Activated CD4-positive, alpha-beta T cell treated with anti-CD3 and anti-CD28 coated beads, Interleukin-2, amount 50 U/mL, for 4 hours (primary cell): ENCODE measurements around the gene GSE1.

Experiments
- DNase-seq, 2 experiments: peaks; one replicate each; pipeline ENCODE4 v3.0.0-alpha.2; 2020

GSE1 gene

DNA sequence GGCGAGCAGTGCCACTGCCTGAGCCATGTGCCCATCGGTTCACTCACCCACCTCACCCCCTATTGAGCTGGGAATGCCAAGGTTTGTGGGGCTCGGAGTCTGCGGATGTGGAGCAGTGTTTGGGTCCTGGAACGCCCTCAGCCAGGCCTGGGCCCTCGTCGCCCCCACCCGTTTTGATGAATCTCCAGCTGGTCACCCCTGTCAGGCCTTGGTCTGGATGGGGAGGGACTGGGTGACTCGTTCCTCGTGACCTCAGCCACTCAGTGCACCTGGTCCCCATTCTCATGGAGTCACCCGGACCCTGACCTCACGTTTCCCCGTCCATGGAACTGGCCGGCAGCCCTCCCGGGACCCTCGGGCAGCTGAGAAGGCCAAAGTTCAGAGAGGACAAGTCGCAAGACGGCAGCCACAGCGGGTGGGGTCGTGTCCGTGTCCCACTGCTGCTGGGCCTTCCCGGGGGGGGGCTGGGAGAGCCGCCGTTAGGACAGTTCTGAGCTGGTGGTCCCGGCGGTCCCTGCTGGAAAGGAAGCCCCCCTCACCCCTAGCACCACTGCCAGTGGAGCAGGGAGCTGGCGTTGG lies 23.2 kb downstream of the GSE1 start:
- no peak for DNase-seq

DNA sequence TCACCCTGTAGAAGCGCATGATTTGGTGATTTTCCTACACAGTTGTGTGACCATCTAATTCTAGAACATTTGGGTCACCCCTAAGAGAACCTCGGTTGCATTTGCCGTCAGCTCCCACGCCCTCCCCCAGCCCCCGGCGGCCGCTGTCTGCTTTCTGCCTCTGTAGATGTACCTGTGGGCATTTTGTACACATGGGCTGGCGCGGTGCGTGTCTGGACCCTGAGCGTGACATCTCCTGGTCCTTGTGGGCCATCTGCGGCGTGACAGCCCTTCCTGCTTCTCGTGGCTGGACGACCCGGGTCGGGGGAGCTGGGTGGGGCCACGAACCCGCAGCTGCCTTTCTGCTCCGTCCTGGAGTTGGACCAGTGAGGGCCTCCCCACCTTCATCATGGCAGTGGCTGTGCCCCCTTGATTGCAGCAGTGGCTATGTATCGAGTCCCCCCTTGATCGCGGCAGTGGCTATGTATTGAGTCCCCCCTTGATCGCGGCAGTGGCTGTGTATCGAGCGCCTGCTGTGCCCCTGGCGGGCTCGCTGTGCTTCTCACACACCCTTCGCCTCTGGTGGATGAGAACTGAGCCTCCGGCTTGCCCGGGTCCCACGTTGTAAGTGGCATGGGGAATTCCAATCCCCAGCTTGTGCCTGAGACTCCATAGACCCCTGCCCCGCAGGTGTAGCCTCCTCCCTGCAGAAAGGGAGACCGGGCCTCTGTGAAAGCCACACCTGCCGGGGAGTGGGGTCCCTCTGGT lies 24.1 kb downstream of the GSE1 start:
- no peak for DNase-seq

DNA sequence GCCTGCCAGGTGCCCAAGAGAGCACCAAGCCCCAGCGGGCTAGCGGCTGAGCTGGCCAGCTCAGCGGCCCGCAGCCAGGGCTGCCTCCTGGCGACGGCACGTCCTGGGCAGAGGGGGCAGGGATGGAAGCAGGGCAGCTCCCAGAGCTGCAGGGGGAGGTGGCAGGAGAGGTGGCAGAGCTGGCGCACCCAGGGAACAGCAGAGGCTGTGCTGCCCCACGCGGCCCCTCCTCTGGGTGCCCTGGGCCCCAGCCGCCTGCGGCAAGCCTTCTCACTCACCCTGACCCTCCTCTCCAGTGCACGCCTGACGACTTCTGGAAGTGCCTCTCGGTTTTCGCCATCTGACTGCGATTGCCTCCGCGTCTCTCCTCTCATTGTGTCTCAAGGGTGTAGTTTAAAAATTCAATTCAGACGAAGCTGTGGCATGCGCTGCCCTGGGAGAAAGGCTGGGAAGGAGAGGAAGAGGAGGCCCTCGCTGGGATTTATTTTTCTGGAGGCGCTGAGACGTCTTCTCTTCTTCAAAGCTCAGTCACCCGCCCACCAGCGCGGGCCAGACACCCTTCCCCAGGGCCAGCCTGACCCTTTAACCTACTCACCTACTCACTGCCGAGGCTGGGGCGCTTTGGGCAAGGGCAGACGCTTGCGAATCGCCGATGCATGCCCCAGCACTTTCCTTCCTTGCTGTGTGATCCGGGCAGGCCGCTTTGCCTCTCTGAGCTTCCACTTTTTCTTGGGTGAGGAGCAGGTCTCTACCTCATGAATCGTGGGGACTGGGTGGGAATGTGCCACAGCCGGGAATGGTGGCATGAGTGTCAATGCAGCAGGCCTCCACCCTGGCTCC lies 24.9 kb downstream of the GSE1 start:
- no peak for DNase-seq

DNA sequence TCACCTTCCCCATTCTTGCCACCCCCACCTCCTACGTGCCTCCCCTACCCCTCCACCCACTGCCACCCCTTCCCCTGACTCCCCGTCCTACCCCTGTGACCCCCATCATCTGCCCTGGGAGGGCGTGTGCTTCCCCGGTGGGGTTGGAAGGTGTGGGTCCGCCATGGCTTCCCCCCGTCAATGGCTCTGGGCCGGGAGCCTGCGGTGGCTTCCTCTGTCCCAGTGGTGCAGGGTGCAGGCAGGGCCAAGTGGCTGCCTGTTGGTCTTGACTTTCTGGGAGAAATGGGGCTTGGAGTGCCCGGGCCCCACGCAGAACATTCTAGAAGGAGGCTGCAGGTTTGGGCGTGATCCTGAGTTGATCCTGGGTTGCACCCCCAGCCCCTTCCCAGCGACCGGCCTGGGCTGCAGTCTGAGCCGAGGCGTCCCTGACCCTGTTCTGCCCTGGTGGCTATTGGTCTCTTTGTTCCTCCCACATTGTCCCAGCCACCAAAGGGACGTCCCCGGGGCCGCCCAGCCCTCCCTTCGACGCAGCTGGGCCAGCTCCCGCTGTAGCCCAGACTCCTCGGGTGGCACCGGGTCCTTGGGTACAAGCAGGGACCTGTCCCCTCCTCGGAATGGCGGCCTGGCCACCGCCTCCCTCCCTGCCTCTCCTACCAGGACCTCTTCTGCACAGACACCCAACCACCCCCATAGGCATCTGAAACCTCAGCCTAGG lies 25.7 kb downstream of the GSE1 start:
- no peak for DNase-seq

DNA sequence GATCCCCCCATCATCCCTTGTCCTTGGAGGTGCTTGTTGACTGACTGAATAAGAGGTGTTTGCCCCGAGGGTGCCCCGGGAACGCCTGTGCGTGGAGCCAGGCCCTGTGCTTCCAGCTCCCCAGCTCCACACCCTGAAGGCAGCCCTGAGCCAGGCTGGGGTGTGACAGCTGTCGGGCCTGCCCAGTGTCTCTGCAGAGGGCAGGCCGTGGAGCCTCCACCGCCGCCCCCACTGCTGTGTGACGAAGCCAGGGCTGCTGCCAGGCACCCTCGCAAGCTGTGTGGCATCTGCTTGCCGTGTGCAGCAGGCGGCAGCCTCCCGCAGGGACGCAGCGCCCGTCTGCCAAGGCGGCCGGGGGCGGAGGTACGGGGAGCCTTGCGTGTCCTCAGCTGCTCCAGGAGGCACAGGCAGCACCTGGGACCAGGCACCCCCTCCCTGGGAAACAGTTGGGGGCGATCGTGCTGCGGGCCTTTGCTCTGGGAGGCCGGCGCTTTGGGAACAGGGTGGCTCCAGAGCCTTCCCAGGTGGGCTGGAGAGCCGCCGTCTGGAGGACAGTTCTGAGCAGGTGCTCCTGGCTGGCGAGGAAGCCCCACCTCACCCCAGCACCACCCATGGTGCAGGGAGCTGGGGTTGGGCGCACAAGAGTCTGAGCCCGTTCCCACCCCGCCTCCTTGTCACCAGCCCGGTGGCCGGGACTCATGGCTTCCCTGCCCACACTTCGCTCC lies 26.6 kb downstream of the GSE1 start:
- DNase-seq, result no peak

DNA sequence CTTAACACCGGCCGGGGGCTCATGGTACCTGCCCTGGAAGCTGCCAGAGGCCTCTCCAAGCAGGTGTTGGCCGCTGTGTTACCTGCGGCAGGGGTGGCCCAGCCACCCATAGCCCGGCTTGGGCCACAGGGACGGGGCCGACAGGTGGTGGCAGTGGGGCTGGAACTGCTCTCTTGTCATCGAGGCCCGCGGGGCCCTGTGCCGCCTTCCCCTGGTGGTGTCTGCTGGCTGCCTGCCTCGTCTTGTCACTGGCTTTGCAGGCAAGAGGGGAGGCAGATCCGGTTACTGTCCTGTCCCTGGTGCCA lies 27.1 kb downstream of the GSE1 start:
- no peak for DNase-seq

DNA sequence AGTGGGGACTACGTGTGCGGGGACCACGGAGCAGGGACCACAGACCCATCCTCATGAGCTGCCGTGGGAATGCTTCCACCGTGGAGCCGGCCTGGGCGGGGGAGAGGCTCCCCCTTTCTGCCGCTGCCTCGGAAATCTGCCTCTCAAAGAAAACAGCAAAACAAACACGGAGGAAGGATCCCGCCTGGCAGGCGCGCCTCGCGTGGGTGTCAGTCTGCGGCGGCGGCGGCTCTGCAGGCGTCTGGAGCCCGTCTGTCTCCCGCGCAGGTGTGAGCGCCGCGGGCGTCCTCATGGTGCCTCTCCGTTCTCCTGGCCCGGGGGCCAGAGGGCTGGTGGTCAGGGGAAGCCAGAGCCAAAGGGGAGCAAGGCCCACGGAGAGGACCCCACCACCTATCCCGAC lies 27.5 kb downstream of the GSE1 start:
- no peak for DNase-seq

DNA sequence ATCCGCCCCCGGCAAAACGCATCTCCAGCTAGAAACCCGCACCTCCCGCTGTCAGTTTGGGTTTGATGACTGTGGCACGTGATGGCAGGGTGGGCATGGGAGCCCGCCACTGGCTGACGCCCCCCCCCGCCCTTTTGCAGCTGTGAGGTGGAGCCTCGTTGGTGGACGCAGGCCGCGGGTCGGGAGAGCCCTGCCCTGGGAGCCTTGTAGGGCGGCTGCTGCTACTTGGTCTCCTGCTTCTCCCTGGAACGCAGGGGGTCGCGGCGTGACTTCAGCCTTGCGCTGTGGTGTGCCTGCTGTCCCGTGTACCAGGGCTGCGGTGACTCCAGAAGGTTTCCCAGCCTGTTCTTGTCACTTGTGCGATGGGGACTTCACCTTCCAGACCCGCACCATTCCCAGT lies 28.2 kb downstream of the GSE1 start:
- no peak for DNase-seq

DNA sequence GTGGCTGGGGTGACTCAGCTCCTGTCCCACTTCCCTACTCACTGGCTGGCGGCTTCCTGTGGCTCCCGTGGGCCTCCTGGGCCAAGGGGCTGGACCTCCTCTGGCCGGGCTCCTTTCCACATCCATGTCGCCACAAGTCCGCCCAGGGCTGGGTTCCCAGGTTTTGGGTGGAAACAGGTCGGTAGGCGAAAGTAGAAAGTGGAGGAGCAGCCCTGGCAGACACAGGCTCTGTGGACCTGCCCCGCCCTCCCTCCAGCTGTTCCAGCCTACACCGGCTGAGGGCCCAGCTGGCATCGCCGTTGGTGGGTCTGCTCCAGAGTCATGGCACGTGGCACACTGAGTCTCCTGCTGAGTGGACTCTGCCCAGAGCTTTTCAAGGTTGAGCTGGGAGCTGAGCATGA lies 28.7 kb downstream of the GSE1 start:
- no peak for DNase-seq

DNA sequence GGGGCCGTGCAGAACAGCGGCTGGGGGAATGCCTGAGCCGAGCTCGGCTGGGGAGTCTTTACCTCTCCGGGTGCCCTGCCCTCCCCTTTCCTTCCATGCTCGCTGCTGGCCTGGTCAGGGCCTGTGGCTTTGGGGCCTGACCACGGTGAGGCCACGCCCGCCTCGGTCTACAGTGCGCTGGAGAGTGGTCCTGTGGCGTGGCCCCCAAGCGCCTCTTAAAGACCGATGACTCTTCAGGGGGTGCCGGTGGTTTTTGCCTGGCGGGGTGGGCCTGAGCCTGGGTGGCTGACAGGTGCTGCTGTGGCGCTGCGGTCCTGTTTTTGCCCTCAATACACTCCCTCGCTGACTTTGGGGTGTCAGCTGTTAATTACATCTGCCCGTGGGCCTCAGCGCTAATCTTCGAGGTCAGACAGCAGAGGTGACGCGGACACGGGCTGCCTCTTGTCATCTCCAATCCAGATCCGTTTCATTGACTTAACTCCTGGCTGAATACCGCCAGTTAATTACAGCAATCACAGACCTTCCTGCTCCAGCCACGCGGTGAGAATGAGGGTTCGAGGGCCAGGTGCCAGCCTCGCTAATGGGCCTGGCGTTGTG lies 29.7 kb downstream of the GSE1 start:
- DNase-seq, result no peak

DNA sequence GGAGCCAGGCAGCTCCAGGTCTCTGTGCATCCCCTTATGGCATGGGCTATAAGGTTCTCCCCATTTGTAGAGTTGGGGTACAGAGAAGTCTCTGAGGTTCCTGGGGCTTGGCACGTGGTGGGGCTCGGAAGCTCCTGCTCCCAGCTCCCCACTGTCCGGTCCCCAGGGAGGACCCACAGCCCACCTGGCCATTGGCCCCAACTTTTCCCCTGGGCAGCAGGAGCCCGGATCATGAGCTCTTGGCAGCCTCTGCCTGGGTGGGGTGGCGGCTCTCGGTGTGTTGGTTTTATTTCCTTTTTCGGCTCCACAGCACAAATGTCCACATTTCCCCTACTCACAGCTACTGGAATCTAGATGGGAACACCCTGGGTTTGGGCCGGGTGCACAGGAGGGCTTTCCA lies 30.5 kb downstream of the GSE1 start:
- no peak for DNase-seq

DNA sequence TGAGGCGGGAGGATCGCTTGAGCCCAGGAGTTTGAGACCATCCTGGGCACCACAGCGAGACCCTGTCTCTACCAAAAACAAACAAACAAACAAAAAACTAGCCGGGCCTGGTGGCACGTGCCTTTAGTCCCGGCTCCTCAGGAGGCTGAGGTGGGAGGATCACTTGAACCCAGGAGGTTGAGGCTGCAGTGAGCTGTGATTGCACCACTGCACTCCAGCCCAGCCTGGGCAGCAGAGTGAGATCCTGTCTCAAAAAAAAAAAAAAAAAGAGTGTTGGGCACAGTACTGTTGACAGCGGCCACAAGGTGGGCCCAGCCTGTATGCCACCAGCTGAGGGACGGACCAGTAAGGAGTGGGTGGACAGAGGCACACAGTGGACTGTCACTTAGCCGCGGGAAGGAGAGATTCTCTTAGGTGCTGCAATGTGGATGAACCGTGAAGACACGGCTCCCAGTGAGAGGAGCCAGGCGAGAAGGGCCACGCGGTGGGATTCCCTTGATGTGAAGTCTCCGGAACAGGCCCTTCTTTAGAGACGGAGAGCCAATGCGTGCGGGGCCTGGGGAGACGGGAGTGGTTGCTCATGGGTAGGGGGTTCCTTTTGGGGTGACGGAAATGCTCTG lies 31.1 kb downstream of the GSE1 start:
- DNase-seq, result no peak

DNA sequence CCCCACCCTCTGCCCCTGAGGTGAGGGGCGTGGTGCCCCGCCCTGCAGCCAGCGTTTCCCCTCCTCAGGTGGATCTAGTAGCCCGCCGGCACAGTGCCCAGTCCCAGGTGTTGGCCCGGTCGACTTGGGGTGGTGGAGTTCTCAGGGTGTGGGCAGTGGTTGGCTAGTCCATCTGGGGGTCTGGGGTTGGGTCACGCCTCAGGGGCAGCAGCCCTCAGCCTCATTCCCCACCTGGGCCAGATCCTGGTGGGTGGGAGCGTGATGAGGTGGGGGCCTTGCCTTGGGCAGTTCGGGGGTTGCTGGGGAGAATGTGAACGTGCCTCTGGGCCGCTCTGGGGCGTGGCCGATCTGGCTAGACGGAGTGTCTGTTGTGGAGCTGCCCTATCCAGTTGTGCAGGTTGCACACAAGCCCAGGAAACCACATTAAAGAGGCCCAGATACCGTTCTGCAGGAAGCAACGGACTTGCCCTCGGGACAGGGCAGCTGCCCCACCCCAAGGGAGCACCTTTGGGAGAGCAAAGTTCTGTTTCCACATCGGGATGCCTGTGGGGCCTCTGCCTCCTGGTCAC lies 32.0 kb downstream of the GSE1 start:
- no peak for DNase-seq

DNA sequence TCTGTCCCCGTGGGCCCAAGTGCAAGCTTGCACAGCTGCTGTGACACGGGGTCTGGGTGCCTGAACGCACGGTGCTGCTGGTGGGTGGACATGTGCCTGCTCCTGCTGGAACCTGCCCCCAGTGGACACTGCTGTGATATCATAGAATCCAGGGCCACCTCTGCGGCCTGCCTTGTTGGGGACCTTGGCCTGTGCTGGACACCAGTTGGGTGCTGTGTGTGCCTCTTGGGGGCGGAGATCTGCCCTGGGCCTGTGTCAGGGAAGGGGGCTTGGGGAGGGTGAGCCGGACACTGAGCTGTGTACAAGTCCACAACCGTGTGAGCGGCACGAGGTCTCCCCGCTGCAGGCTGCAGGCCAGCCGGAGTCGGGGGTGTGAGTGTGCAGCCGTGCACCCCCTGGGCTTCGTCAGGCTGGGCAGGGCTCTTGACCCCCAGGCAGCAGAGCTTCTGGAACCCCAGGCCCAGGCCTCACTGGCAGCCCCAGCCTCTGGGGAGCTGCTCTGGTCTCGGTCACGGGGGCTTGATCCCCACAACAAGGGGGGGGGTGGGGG lies 33.3 kb downstream of the GSE1 start:
- no peak for DNase-seq

DNA sequence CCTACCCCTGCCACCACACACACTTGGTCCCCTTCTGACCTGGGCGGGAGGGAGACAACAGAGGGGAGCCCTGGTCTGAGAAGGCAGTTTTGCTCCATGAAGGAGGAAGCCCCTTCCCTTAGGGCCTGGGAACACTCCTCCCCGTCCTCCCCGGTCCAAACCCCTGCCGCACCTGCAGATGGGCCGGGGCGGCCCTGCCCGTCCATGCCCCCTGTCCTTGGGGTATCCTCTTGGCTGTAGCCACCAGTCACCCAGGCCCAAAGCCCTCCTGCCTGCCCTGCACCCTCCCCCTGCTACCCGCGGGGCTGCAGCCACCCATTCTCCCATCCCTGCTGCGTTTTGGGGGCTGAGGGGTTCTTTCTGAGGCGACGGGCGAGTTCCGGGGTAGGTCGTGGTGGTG lies 33.9 kb downstream of the GSE1 start:
- DNase-seq, result no peak

DNA sequence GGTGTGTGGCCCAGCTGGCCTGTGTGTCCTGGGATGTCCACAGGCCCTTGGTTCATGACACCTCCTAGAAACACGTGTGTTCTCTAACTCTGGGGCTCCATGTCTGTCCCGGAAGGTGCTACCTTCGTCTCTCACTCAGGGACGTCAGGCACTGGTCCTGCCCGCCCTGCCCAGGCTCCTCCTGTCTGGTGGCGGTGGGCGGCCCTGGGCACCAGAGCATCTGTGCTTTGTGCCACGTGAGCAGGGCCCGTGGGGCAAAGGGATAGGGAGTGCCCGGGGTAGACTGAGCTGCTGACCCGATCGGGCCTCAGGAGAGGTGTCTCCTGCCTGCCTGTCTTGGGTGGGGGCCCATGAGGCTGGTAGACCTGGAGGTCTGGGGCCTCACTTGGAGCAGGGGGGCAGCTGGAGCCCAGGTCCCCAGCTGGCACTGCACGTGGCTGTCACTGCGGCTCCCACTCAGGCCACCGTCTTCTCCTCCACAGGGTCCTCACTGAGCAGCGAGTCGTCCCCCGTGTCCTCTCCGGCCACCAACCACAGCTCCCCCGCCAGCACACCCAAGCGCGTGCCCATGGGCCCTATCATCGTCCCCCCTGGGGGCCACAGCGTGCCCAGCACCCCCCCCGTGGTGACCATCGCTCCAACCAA lies 35.1 kb downstream of the GSE1 start:
- DNase-seq, result no peak

DNA sequence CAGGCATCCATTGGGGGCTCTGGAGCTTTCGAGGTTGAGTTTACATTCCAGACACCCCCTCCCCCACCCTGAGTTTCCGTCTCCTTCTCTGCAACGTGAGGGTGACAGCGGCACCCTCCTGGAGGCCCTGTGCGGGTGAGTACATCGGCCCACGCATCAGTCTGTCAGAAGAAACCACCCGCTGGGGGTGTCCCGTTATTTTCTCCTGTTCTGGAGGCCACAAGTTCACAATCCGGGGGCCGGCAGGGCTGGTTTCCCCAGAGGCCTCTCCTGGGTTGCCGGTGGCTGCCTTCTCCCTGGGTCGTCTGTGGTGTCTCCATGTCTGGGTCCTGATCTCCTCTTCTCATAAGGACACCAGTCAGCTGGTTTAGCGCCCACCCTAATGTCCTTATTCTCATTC lies 35.7 kb downstream of the GSE1 start:
- DNase-seq, result no peak

DNA sequence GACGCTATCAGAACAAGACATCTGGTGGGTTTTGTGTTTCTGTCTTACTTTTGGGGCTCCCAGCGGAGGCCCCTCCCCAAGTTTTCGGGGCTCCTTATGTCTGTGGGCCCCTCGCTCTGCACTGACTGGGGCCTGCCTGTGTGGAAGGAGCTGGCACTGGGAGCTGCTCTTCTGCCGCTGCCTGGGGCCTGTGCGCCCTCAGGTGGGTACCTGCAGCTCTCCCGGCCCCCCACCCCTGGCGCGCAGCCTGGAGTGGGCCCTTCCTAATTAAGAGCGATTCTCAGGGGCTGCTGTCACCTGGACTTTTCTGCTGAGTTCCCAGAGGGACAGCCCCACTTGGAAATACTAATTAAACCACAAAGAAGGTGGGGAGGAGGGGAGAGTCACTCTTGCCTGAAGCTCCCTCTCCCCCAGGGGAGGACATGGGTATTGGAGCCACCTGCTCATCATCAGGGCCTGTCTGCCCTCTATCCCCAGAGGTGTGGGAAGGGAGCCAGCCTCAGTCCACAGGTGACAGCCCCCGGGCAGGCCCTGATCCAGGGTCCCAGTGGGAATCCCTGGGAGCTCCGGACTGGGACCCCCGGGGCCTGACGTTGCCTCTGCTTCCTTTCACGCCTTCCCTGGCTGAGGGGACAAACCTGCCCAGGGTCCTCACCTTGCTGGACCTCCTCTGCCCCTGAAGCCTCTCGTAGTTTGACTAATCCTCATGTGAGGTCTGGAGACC lies 36.5 kb downstream of the GSE1 start:
- DNase-seq, result no peak

DNA sequence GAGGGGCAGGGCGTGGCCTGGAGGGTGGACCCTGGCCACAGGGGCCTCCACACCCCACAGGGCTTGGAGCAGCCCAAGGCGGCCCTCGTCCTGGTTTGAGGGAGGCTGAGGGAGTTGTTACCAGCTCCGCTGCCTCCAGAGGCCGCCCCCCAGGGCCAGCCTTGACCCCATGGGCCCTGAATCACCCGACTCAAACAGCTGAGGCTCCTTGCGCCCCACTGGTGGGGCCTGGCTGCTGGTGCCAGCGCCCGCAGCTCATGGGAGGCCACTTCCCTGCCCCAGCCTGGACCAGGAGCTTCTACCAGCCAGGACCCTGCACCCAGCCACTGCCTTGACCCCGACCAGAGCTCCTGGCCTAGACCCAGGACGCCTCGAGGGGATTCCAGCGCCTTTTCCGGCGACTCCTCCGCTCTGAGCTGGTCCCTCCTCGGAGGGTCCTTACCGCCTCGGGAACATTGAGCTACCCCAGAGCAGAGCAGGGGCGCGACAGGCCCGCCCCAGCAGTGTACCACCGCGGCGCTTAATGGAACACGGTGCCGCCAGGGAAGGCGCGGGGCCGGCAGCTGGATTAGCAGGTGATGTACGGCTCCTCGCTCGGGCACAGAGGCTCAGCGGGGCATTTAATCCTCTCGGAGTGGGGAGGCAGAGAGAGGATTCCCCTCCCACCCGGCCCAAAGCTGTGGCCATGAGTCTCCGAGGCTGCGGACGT lies 37.2 kb downstream of the GSE1 start:
- DNase-seq, result no peak
